Measurements from ENCODE around the gene AKAIN1. TPM values are rescaled to one million over a fixed set of nuclear protein-coding genes. Genes with fewer than 3 reads are reported as not detected.
A peak's percentile ranks its signal among the peaks of the same experiment; 100 is the strongest.

Gene AKAIN1
- total and polyA plus RNA-seq, 2 experiments from 2014 or later = not detected

- no peak overlapping the region for H2AFZ ChIP-seq
- no peaks in the 10 kb centered on the region for H3K9me2 ChIP-seq (ENCODE audit: insufficient read depth)
- H3K9me3 ChIP-seq (ENCODE audit: low read depth) = no peaks in the 10 kb centered on the region
- no peak overlapping the region for H3K9ac ChIP-seq
- H3K4me3 ChIP-seq = no peak overlapping the region
- no peaks in the 10 kb centered on the region for H3K27me3 ChIP-seq (replicated peaks; ENCODE audit: insufficient read depth)
- H3K4me2 ChIP-seq (ENCODE audit: unreplicated experiment) = no peak overlapping the region
- no peaks in the 10 kb centered on the region for H3F3A ChIP-seq (ENCODE audit: insufficient read depth)
- no peak for TF ChIP-seq EZH2phosphoT487 (IDR thresholded peaks at IDR 0.05; ENCODE audit: insufficient read depth, low read depth)
- no peak for TF ChIP-seq EZH2 (IDR thresholded peaks at IDR 0.05; ENCODE audit: insufficient read depth, poor library complexity, severe bottlenecking)
- 6 to 9% methylated on average over 1 of the region's 1 CpG for WGBS, 2 experiments (ENCODE audit: low coverage in 1 of 2, low lambda C conversion rate in 2 of 2, missing lambda C conversion rate in 2 of 2)
- peak; percentile 16 for DNase-seq
- no peaks in the 10 kb centered on the region for H3K4me1 ChIP-seq (ENCODE audit: insufficient read depth)
- H4K20me1 ChIP-seq (ENCODE audit: insufficient read depth) = no peaks in the 10 kb centered on the region
- H3K27ac ChIP-seq = no peak overlapping the region
- no peaks in the 10 kb centered on the region for H3K79me2 ChIP-seq (ENCODE audit: insufficient read depth)
- no peaks in the 10 kb centered on the region for H3K36me3 ChIP-seq (ENCODE audit: low read depth)
- in situ Hi-C loops (cut with MboI) = no loop called here
Observed at GRCh38 chr18:5144629-5145028, 52.4 kb downstream of the AKAIN1 start.

GRCh38 chr18:5142859-5143258, 54.2 kb downstream of the AKAIN1 start:
- no peaks in the 10 kb centered on the region for H3K9me2 ChIP-seq (ENCODE audit: insufficient read depth)
- H3K9me3 ChIP-seq (ENCODE audit: low read depth) = no peaks in the 10 kb centered on the region
- no peaks in the 10 kb centered on the region for H3K79me2 ChIP-seq (ENCODE audit: insufficient read depth)
- no peaks in the 10 kb centered on the region for H3K4me1 ChIP-seq (ENCODE audit: insufficient read depth)
- no peak overlapping the region for H3K4me3 ChIP-seq
- in situ Hi-C loops (cut with MboI) = no loop called here
- no peaks in the 10 kb centered on the region for H3F3A ChIP-seq (ENCODE audit: insufficient read depth)
- H3K27ac ChIP-seq = no peak overlapping the region
- H2AFZ ChIP-seq = no peak overlapping the region
- no peaks in the 10 kb centered on the region for H4K20me1 ChIP-seq (ENCODE audit: insufficient read depth)
- H3K4me2 ChIP-seq (ENCODE audit: unreplicated experiment) = no peak overlapping the region
- H3K27me3 ChIP-seq (replicated peaks; ENCODE audit: insufficient read depth) = no peaks in the 10 kb centered on the region
- no peak overlapping the region for H3K9ac ChIP-seq
- TF ChIP-seq EZH2phosphoT487 (IDR thresholded peaks at IDR 0.05; ENCODE audit: insufficient read depth, low read depth) (no peak), EZH2 (IDR thresholded peaks at IDR 0.05; ENCODE audit: insufficient read depth, poor library complexity, severe bottlenecking) (no peak)
- H3K36me3 ChIP-seq (ENCODE audit: low read depth) = no peaks in the 10 kb centered on the region
- 7 to 23% methylated on average over 2 of the region's 2 CpGs for WGBS, 2 experiments (ENCODE audit: low coverage in 1 of 2, low lambda C conversion rate in 2 of 2, missing lambda C conversion rate in 2 of 2)
- no peak for DNase-seq

GRCh38 chr18:5142131-5142530, 54.9 kb downstream of the AKAIN1 start:
- H3K36me3 ChIP-seq (ENCODE audit: low read depth) = no peaks in the 10 kb centered on the region
- H3K9me3 ChIP-seq (ENCODE audit: low read depth) = no peaks in the 10 kb centered on the region
- H3K27ac ChIP-seq = no peak overlapping the region
- H3K9ac ChIP-seq = no peak overlapping the region
- H2AFZ ChIP-seq = no peak overlapping the region
- no peaks in the 10 kb centered on the region for H3K27me3 ChIP-seq (replicated peaks; ENCODE audit: insufficient read depth)
- H3K79me2 ChIP-seq (ENCODE audit: insufficient read depth) = no peaks in the 10 kb centered on the region
- 0 to 1% methylated on average over 4 of the region's 4 CpGs for WGBS, 2 experiments (ENCODE audit: low coverage in 1 of 2, low lambda C conversion rate in 2 of 2, missing lambda C conversion rate in 2 of 2)
- no peaks in the 10 kb centered on the region for H4K20me1 ChIP-seq (ENCODE audit: insufficient read depth)
- no peaks in the 10 kb centered on the region for H3F3A ChIP-seq (ENCODE audit: insufficient read depth)
- no peaks in the 10 kb centered on the region for H3K9me2 ChIP-seq (ENCODE audit: insufficient read depth)
- no peak overlapping the region for H3K4me3 ChIP-seq
- DNase-seq = no peak
- in situ Hi-C loops (cut with MboI) = no loop called here
- no peak for TF ChIP-seq EZH2phosphoT487 (IDR thresholded peaks at IDR 0.05; ENCODE audit: insufficient read depth, low read depth)
- no peak overlapping the region for H3K4me2 ChIP-seq (ENCODE audit: unreplicated experiment)
- no peaks in the 10 kb centered on the region for H3K4me1 ChIP-seq (ENCODE audit: insufficient read depth)

DNA sequence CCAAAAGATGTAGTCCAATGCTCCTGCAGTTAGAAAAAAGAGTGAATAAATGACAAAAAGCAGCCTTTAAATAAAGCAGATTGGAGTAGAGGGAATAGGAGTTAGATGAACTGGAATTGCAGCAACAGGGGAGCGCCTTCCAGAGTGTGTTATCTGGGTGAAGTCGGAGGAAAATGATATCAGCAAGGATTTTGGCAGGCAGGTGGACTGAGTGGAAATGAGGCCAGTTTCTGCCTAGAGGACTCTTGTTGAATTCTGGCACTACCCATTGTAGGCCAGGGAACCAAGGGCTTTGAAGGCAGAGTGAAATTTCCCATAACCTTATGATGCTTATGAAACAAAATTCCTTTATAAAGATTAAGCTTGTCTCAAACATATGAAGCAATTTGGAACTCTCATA, 59.8 kb downstream of the AKAIN1 start:
- H3K79me2 ChIP-seq (ENCODE audit: insufficient read depth) = no peaks in the 10 kb centered on the region
- H3F3A ChIP-seq (ENCODE audit: insufficient read depth) = no peaks in the 10 kb centered on the region
- H3K27ac ChIP-seq = no peak overlapping the region
- H3K27me3 ChIP-seq (replicated peaks; ENCODE audit: insufficient read depth) = no peaks in the 10 kb centered on the region
- no peak overlapping the region for H3K4me2 ChIP-seq (ENCODE audit: unreplicated experiment)
- H3K36me3 ChIP-seq (ENCODE audit: low read depth) = no peaks in the 10 kb centered on the region
- no peak overlapping the region for H3K4me3 ChIP-seq
- no peaks in the 10 kb centered on the region for H3K9me3 ChIP-seq (ENCODE audit: low read depth)
- in situ Hi-C loops (cut with MboI) = no loop called here
- DNase-seq = no peak
- no peaks in the 10 kb centered on the region for H3K9me2 ChIP-seq (ENCODE audit: insufficient read depth)
- H2AFZ ChIP-seq = no peak overlapping the region
- no peaks in the 10 kb centered on the region for H4K20me1 ChIP-seq (ENCODE audit: insufficient read depth)
- 42 to 46% methylated on average over 2 of the region's 2 CpGs for WGBS, 2 experiments (ENCODE audit: low coverage in 1 of 2, low lambda C conversion rate in 2 of 2, missing lambda C conversion rate in 2 of 2)
- H3K9ac ChIP-seq = no peak overlapping the region
- H3K4me1 ChIP-seq (ENCODE audit: insufficient read depth) = no peaks in the 10 kb centered on the region
- TF ChIP-seq EZH2 (IDR thresholded peaks at IDR 0.05; ENCODE audit: insufficient read depth, poor library complexity, severe bottlenecking) (no peak), EZH2phosphoT487 (IDR thresholded peaks at IDR 0.05; ENCODE audit: insufficient read depth, low read depth) (no peak)

GRCh38 chr18:5132987-5133386, 64.1 kb downstream of the AKAIN1 start:
- Histone ChIP-seq H3K27ac (no peak overlapping the region), H3K36me3 (ENCODE audit: low read depth) (no peaks in the 10 kb centered on the region), H3K9me3 (ENCODE audit: low read depth) (no peaks in the 10 kb centered on the region), H3K4me2 (ENCODE audit: unreplicated experiment) (no peak overlapping the region), H3K9ac (no peak overlapping the region), H3K4me3 (no peak overlapping the region), H4K20me1 (ENCODE audit: insufficient read depth) (no peaks in the 10 kb centered on the region), H2AFZ (no peak overlapping the region), H3F3A (ENCODE audit: insufficient read depth) (no peaks in the 10 kb centered on the region), H3K27me3 (replicated peaks; ENCODE audit: insufficient read depth) (no peaks in the 10 kb centered on the region), H3K9me2 (ENCODE audit: insufficient read depth) (no peaks in the 10 kb centered on the region), H3K4me1 (ENCODE audit: insufficient read depth) (no peaks in the 10 kb centered on the region), H3K79me2 (ENCODE audit: insufficient read depth) (no peaks in the 10 kb centered on the region)
- DNase-seq = no peak
- TF ChIP-seq EZH2phosphoT487 (IDR thresholded peaks at IDR 0.05; ENCODE audit: insufficient read depth, low read depth) (no peak), EZH2 (IDR thresholded peaks at IDR 0.05; ENCODE audit: insufficient read depth, poor library complexity, severe bottlenecking) (no peak)
- WGBS, 2 experiments (ENCODE audit: low coverage in 1 of 2, low lambda C conversion rate in 2 of 2, missing lambda C conversion rate in 2 of 2) = 59 to 66% methylated on average over 20 of the region's 20 CpGs
- in situ Hi-C loops (cut with MboI) = no loop called here
